HG02970 (cell line): ENCODE results near the gene EPHB1.
"Not testable (repeated sequence)": the region's sequence is repeated elsewhere in the genome, so short reads cannot be mapped to it uniquely, and the experiment has no call there.

ENCODE experiments used
- ATAC-seq: cut with Tn5 transposase; IDR thresholded peaks from one replicate; pipeline ENCODE4 v1.9.1; 2021; ENCODE audit warnings: mild to moderate bottlenecking, moderate library complexity, moderate number of reproducible peaks; ENCODE audit not compliant: unreplicated experiment, low FRiP score

The EPHB1 gene

GRCh38 chr3:135218782-135219181, 423.7 kb downstream of the EPHB1 start:
- no peak for ATAC-seq

GRCh38 chr3:135224815-135225362, 429.8 kb downstream of the EPHB1 start:
- ATAC-seq: no peak

GRCh38 chr3:135226057-135226456, 431.0 kb downstream of the EPHB1 start:
- no peak for ATAC-seq

- no peak for ATAC-seq
These were observed 433.1 kb downstream of the EPHB1 start for GRCh38 chr3:135228201-135228600.

GRCh38 chr3:135229018-135229495, 434.0 kb downstream of the EPHB1 start:
- no peak for ATAC-seq

GRCh38 chr3:135231737-135232136, 436.7 kb downstream of the EPHB1 start:
- no peak for ATAC-seq

GRCh38 chr3:135232226-135232625, 437.2 kb downstream of the EPHB1 start:
- no peak for ATAC-seq

GRCh38 chr3:135233476-135233875, 438.4 kb downstream of the EPHB1 start:
- not testable (repeated sequence) for ATAC-seq

GRCh38 chr3:135235541-135235940, 440.5 kb downstream of the EPHB1 start:
- no peak for ATAC-seq

GRCh38 chr3:135237371-135238143, 442.5 kb downstream of the EPHB1 start:
- no peak for ATAC-seq

- ATAC-seq: no peak
These were observed 443.3 kb downstream of the EPHB1 start for GRCh38 chr3:135238236-135238830.

- no peak for ATAC-seq
These were observed 444.0 kb downstream of the EPHB1 start for GRCh38 chr3:135238871-135239614.

GRCh38 chr3:135239615-135239884, 444.5 kb downstream of the EPHB1 start:
- ATAC-seq: no peak

- no peak for ATAC-seq
These were observed 445.4 kb downstream of the EPHB1 start for GRCh38 chr3:135240426-135240825.

GRCh38 chr3:135242285-135242684, 447.2 kb downstream of the EPHB1 start:
- no peak for ATAC-seq

GRCh38 chr3:135243616-135244015, 448.6 kb downstream of the EPHB1 start:
- no peak for ATAC-seq

GRCh38 chr3:135246027-135246426, 451.0 kb downstream of the EPHB1 start:
- no peak for ATAC-seq

GRCh38 chr3:135248213-135248612, 453.2 kb downstream of the EPHB1 start:
- ATAC-seq: no peak

GRCh38 chr3:135249186-135249585, 454.1 kb downstream of the EPHB1 start:
- no peak for ATAC-seq

GRCh38 chr3:135258916-135259315, 463.9 kb downstream of the EPHB1 start:
- ATAC-seq: no peak

- no peak for ATAC-seq
These were observed 465.0 kb downstream of the EPHB1 start for GRCh38 chr3:135260025-135260424.
